ACC112 (cell line): Measurements from ENCODE around the gene SNX25.
"Not testable (repeated sequence)": the region's sequence is repeated elsewhere in the genome, so short reads cannot be mapped to it uniquely, and the experiment has no call there.

ENCODE experiments used
- H2AFZ ChIP-seq: fragments of 200-600 bp; sonication (generic); one replicate; pipeline ENCODE4 v1.6.0; 2017; ENCODE audit warnings: antibody characterized with exemption, low read length; ENCODE audit not compliant: unreplicated experiment
- H3K27ac ChIP-seq: fragments of 200-600 bp; sonication (generic); 2 replicates; pipeline ENCODE4 v1.5.1; 2014; ENCODE audit warnings: low read depth, mild to moderate bottlenecking, antibody characterized with exemption, low read length, moderate library complexity
- H3K27me3 ChIP-seq: fragments of 200-600 bp; sonication (generic); 2 replicates; pipeline ENCODE4 v1.6.1; 2014; ENCODE audit warnings: mild to moderate bottlenecking, antibody characterized with exemption, low read length, moderate library complexity, mixed read lengths; ENCODE audit not compliant: insufficient read depth
- H3K36me3 ChIP-seq: fragments of 200-600 bp; sonication (generic); 2 replicates; pipeline ENCODE4 v1.6.1; 2016; ENCODE audit warnings: mild to moderate bottlenecking, antibody characterized with exemption, low read length, moderate library complexity, mixed read lengths; ENCODE audit not compliant: insufficient read depth
- H3K4me1 ChIP-seq: fragments of 200-600 bp; sonication (generic); one replicate; pipeline ENCODE4 v1.6.1; 2016; ENCODE audit warnings: low read length, mixed read lengths; ENCODE audit not compliant: insufficient read depth, unreplicated experiment, control insufficient read depth
- H3K4me3 ChIP-seq: fragments of 200-600 bp; sonication (generic); 2 replicates; pipeline ENCODE4 v1.5.1; 2014; ENCODE audit warnings: mild to moderate bottlenecking, low read depth, low read length
- H3K79me2 ChIP-seq: fragments of 200-600 bp; sonication (generic); one replicate; pipeline ENCODE4 v1.6.0; 2016; ENCODE audit warnings: low read length; ENCODE audit not compliant: control insufficient read depth, unreplicated experiment, insufficient read depth

The SNX25 gene

DNA sequence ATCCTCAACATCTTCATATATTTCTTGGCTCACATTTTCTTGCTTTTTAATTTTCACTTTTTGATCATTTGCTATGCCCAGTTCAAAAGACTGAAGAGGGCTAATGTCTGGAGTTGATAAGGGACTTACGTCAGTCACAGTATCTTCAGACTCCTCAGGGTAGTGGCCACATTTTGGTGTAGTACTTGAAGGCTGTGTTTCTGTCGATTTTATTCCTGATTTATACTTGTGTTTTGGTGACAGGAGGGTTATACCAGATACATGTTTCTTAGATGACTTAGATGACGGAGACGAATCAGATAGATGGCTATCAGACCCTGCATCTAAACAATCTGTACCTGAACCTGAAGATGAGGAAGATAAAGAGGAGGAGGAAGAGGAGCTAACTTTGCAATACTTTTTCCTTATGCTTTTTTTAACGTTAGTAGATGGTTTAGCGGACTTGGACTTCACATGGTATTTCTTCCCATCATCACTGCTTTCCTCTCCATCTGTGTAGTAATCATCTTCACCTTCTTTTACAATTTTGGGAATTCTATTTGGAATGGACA, 19.0 kb upstream of the SNX25 start:
- no peak overlapping the region for H3K27ac ChIP-seq
- peaks cover 9% of the 10 kb centered on the region; the same call in 1 of the 2 replicates for H3K36me3 ChIP-seq
- H3K27me3 ChIP-seq: no peaks in the 10 kb centered on the region
- H3K4me1 ChIP-seq: no peaks in the 10 kb centered on the region
- H3K79me2 ChIP-seq: peaks cover 32% of the 10 kb centered on the region
- H2AFZ ChIP-seq: no peak overlapping the region
- H3K4me3 ChIP-seq: no peak overlapping the region

DNA sequence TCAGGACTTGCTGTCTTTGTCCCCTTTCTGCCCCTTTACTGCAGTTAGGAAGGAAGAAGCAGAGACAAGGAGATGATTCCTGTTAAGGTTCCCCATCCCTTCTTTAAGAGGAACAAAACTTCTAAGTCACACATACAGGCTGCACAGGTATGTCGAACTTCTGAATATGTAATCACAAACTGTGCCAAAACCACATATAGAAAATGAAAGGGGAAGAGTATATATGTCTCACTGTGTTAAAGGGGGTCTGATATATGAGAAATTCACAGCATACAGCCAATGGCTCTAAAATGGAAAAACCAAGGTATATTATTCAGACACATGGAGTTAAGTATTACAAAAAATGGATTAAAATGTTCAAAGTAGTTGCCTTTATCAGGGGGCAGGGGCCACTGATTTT, 17.3 kb upstream of the SNX25 start:
- Histone ChIP-seq H2AFZ (no peak overlapping the region), H3K4me1 (no peaks in the 10 kb centered on the region), H3K27ac (no peak overlapping the region), H3K4me3 (no peak overlapping the region), H3K27me3 (no peaks in the 10 kb centered on the region), H3K36me3 (peaks cover 9% of the 10 kb centered on the region; the same call in 1 of the 2 replicates), H3K79me2 (peaks cover 36% of the 10 kb centered on the region)

DNA sequence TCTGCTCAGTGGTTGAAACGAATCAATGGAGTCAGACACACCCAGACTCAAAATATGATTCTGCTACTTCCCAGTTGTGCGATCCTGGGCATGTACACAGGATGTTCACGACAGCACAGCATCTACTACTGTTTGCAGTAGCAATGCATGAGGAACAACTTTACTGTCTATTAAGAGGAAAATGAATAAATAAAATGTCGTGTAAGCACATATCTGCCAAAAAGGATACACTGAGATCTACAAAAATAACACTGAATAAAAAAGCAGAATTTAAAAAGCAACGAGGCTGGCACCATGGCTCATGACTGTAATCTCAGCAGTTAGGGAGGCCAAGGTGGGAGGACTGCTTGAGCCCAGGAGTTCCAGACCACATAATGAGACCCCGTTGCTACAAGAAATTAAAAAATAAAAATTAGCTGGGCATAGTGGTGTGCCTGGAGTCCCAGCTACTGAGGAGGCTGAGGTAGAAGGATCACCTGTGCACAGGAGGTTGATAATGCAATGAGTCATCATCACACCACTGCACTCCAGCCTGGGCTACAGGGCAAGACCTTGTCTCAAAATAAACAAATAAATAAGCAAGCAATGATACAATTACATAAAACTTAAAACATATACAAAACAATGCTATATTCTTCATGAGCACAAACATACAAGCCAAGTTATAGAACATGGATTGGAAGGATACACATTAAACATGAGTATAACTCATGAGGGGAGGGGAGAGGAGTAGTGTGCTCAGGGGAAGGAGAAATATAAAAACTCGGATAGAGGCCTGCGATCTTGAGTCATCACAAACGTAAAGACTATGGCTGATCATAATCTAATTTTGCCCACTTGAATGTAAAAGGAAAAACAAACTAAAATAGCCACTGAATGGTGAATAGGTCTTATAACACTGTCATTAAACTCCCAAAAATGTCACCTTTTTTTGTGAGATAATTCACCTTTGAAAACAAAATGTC, 14.2 kb upstream of the SNX25 start:
- H3K36me3 ChIP-seq: peaks cover 7% of the 10 kb centered on the region; the same call in 1 of the 2 replicates
- H3K4me3 ChIP-seq: no peak overlapping the region
- no peaks in the 10 kb centered on the region for H3K27me3 ChIP-seq
- peaks cover 41% of the 10 kb centered on the region for H3K79me2 ChIP-seq
- no peak overlapping the region for H3K27ac ChIP-seq
- H3K4me1 ChIP-seq: peaks cover 3% of the 10 kb centered on the region
- no peak overlapping the region for H2AFZ ChIP-seq

DNA sequence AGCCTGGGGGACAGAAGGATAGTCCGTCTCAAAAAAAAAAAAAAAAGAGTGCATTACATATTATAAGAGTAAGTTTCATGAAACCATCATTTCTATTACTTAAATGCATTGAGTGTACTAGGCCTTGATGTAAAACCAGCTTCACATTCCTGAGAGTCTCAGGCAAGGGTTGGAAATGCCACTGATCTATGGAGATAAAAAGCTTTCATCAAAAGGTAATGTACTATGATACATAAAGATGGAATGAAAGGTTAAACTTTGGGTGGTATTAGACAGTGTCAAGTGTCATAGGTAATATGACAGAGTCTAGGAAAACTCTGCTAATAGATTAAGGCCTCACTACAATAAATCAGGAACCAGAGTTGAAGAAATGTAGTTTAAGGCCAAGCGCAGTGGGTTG, 13.0 kb upstream of the SNX25 start:
- Histone ChIP-seq H3K4me1 (peaks cover 3% of the 10 kb centered on the region), H3K36me3 (no peaks in the 10 kb centered on the region; the same call in 1 of the 2 replicates), H3K4me3 (no peak overlapping the region), H3K27me3 (no peaks in the 10 kb centered on the region), H3K27ac (no peak overlapping the region), H2AFZ (no peak overlapping the region), H3K79me2 (peaks cover 37% of the 10 kb centered on the region)

DNA sequence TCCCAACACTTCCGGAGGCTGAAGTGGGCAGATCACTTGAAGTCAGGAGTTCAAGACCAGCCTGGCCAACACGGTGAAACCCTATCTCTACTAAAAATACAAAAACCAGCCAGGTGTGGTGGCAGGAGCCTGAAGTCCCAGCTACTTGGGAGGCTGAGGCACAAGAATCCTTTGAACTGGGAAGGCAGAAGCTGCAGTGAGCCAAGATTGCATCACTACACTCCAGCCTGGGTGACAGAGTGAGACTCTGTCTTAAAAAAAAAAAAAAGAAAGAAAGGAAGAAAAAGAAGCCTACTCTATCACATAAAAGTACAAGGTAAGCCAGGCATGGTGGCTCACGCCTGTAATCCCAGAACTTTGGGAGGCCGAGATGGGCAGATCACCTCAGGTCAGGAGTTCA, 11.2 kb upstream of the SNX25 start:
- H3K4me3 ChIP-seq, H3K4me1 ChIP-seq, H3K27me3 ChIP-seq, H3K27ac ChIP-seq, H3K36me3 ChIP-seq, H2AFZ ChIP-seq: not testable (repeated sequence)
- H3K79me2 ChIP-seq: peaks cover 34% of the 10 kb centered on the region

DNA sequence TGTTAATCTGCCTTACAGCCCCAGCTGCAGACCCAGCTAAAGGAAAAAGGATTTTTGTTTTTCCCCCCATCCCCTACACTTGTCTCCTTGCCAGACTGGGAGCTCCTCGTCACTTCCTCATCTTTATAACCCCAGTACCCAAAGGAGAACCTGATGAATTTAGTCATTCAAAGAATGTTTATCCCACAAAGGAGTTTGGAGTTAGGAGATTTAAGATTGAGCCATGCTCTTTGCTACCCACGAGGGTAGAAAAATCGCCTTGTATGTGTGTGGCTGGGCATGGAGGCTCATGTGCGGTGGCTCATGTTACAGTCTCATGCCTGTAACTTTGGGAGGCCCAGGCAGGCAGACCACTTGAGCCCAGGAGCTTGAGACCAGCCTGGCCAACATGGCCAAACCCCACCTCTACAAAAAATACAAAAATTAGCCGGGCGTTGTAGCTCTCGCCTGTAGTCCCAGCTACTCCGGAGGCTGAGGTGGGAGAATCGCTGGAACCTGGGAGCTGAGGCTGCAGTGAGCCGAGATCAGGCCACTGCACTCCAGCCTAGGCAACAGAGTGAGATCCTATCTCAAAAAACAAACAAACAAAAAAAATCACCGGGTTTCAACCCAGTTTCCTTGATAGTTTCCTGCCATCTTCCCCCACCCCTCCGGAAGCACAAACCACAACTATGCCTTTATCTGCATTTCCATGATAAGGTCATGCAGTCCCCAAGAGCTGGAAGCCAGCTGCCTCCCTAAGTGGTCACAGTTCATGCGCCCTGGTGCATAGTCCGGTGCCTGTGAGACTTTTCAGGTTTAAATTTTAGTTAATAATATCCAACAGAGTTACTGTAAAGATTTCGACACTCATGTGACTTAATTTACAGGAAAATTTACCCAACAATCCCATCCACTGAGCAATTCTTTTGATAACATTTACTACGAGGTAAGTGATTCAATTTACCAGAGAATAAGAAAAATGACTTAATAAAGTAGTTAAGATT, 7.1 kb upstream of the SNX25 start:
- Histone ChIP-seq H3K4me1 (peaks cover 17% of the 10 kb centered on the region), H3K36me3 (no peaks in the 10 kb centered on the region), H3K27me3 (no peaks in the 10 kb centered on the region), H2AFZ (no peak overlapping the region), H3K4me3 (peak overlapping the region; percentile 98), H3K27ac (0 out of 2 replicates have a peak overlapping the region, but pooled peaks have one; percentile 1), H3K79me2 (peaks cover 29% of the 10 kb centered on the region)

DNA sequence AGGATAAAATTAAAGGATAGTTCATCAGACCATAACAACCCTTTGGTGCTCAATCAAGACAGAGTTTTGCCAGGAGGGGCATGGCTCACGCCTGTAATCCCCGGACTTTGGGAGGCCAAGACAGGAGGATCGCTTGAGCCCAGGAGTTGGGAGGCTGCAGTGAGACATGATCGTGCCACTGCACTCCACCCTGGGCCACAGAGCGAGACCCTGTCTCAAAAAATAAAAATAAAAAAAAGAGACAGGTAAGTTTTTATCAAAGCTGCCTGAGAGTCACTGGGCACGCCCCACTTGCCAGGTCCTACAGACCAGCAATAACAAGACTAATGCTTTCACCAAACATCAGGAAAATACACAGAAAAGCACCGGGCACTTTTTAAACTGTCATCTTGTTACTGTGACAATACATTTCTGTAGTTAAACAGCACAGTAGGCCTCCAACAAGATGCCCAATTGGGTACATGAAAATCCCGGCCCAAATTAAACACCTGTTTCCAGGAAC, 6.4 kb upstream of the SNX25 start:
- Histone ChIP-seq H3K4me1 (peaks cover 17% of the 10 kb centered on the region), H2AFZ (peak overlapping the region; percentile 97), H3K27ac (peak overlapping the region; percentile 80), H3K27me3 (no peaks in the 10 kb centered on the region), H3K79me2 (peaks cover 25% of the 10 kb centered on the region), H3K4me3 (peak overlapping the region; percentile 98), H3K36me3 (no peaks in the 10 kb centered on the region)

DNA sequence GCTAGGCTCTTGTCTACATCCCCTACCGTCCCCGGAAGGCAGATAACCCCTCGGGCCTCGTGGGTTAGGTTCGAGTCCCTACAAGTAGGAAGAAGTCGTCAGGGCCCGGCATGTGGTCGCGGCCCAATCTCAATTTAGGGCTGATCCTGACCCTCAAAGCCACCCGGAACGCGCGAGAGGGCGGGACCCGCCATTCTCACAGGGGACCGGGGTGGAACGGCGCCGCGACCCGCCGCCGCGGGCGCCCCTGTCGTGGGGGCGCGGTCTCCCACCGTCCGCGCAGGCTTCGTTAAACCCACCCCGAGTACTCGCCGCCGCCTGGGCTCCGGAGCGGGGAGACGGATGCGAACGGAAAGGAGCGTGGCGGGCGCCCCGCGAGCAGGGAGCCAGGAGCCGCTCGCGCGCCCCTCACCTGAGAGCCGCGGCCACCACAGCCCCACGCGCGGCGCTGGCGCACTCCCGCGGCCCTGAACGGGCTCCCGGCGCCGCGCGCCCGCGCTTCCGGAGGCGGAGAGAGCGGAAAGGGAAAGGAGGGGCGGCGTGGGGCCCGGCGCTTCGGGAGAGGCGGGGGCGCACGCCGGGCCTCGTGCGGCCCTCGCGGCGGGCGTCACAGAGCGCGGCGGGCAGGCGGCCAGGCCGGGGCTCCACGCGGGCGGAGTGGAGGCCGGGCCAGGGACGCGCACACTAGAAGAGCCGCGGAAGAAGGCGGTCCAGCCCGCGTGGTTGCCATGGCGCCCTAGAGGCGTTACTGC, 5.7 kb upstream of the SNX25 start, which contains the start of gene CFAP97:
Gene CFAP97, minus strand, starts transcription at position 515 of the 752 bp plus-strand sequence. CDS start 12,804 bp downstream, outside the sequence.
- H3K27me3 ChIP-seq: no peaks in the 10 kb centered on the region
- no peaks in the 10 kb centered on the region for H3K36me3 ChIP-seq
- peaks cover 25% of the 10 kb centered on the region for H3K79me2 ChIP-seq
- peak within 1 kb of the TSS; percentile 80 for H3K27ac ChIP-seq
- H2AFZ ChIP-seq: peak within 1 kb of the TSS; percentile 97
- peaks cover 17% of the 10 kb centered on the region for H3K4me1 ChIP-seq
- H3K4me3 ChIP-seq: peak within 1 kb of the TSS; percentile 98

DNA sequence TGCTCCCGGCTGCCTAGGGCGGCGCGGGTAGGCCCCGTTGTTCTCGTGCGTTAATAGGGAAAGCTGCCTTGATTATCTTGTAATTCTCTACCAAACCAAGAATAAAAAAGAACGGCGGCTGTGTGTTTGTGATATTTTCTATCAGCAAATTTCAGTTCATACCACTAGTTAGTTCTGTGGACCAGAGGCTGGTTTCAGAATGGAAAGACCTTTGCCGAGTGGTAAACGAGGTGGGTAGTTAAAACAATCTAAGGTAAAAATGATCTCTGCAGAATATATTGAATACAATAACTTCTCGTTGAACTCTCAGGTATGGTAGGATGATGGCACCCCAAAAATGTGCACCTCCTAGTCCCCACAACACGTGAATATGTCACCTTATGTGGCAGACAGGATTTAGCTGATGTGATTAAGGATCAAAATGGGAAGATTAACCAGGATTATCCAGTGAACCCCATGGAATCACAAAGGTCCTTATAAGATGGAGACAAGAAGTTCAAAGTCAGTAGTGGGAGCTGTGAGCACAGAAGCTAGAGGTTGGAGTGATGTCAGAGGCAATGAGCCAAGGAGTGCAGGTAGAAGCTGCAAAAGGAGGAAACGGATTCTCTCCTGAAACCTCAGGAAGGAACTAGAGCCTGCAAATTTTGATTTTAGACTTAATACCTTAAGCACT, 5.0 kb upstream of the SNX25 start:
- H3K79me2 ChIP-seq: peaks cover 25% of the 10 kb centered on the region
- H3K36me3 ChIP-seq: no peaks in the 10 kb centered on the region
- peak overlapping the region; percentile 98 for H3K4me3 ChIP-seq
- no peaks in the 10 kb centered on the region for H3K27me3 ChIP-seq
- peaks cover 17% of the 10 kb centered on the region for H3K4me1 ChIP-seq
- H2AFZ ChIP-seq: peak overlapping the region; percentile 97
- H3K27ac ChIP-seq: peak overlapping the region; percentile 80
